GM12878 (cell line): ENCODE measurements around the gene MED4. TPM values are rescaled to one million over a fixed set of nuclear protein-coding genes. Genes with fewer than 3 reads are reported as not detected.

Experiments
- ATAC-seq: fragments of 200-7000 bp; cut with Tn5 transposase; 3 replicates; pipeline ENCODE4 v1.9.1; 2020; ENCODE audit warnings: mild to moderate bottlenecking, moderate library complexity
- BruUV-seq: library from RNA; stranded (reverse); fragments of 400-500 nt; replicated peaks from 2 replicates; lab custom pipeline; 2021; lab: Mats Ljungman, UMichigan
- CTCF ChIA-PET: fragments of 300-600 bp; sonication (Branson Sonifier 250); formaldehyde crosslinking; extraction: SDS; loops from one replicate; lab custom pipeline; 2021; ENCODE audit warnings: inconsistent platforms; lab: Yijun Ruan, JAX
- POLR2A ChIA-PET: fragments of 350-600 bp; formaldehyde crosslinking; extraction: SDS; loops from one replicate; lab custom pipeline; 2021; ENCODE audit warnings: inconsistent platforms; lab: Charles Lee
- RAD21 ChIA-PET: fragments of 300-600 bp; sonication (Branson Sonifier 250); formaldehyde crosslinking; loops from one replicate; lab custom pipeline; 2023; ENCODE audit warnings: antibody characterized with exemption; ENCODE audit not compliant: unreplicated experiment; lab: Charles Lee
- SMC1A ChIA-PET: fragments of 300-600 bp; sonication (Branson Sonifier 250); formaldehyde crosslinking; loops from one replicate; lab custom pipeline; 2023; ENCODE audit not compliant: unreplicated experiment, uncharacterized antibody; lab: Charles Lee
- DNase-seq: peaks from one replicate; pipeline ENCODE4 v3.0.0-alpha.2; 2011; ENCODE audit warnings: low read depth, low spot score
- FAIRE-seq: peaks from 3 replicates; lab custom pipeline; 2011; peaks lifted over from hg19 to GRCh38; lab: Jason Lieb, UNC
- H2AFZ ChIP-seq: 2 replicates; pipeline ENCODE4 v1.6.0; 2011; ENCODE audit warnings: low read depth, low read length, control low read depth; ENCODE audit not compliant: control insufficient read depth
- H3K27ac ChIP-seq: 2 replicates; pipeline ENCODE4 v1.5.1; 2011; ENCODE audit warnings: control low read depth; ENCODE audit not compliant: control insufficient read depth, insufficient read depth
- H3K27me3 ChIP-seq, 2 experiments: replicated peaks in 1 of 2; 2 replicates each; pipeline versions ENCODE4 v1.6.0 to v1.6.1; 2011; ENCODE audit warnings: low read length in 1 of 2; ENCODE audit not compliant: control insufficient read depth in 2 of 2, insufficient read depth in 2 of 2
- H3K36me3 ChIP-seq, 2 experiments: 2 replicates each; pipeline ENCODE4 v1.5.1; 2011; ENCODE audit warnings: low read length in 1 of 2; ENCODE audit not compliant: control insufficient read depth in 2 of 2, insufficient read depth in 2 of 2
- H3K4me1 ChIP-seq: 2 replicates; pipeline ENCODE4 v1.6.1; 2011; ENCODE audit warnings: mild to moderate bottlenecking, low read length, moderate library complexity, mixed read lengths; ENCODE audit not compliant: control insufficient read depth, insufficient read depth
- H3K4me2 ChIP-seq: 2 replicates; pipeline ENCODE4 v1.6.0; 2011; ENCODE audit warnings: control low read depth; ENCODE audit not compliant: control insufficient read depth, insufficient read depth
- H3K4me3 ChIP-seq: fragments of 200-600 bp; sonication (generic); 2 replicates; pipeline ENCODE4 v1.5.1; 2016
- H3K79me2 ChIP-seq: 2 replicates; pipeline ENCODE4 v1.6.0; 2011; ENCODE audit warnings: low read length; ENCODE audit not compliant: control insufficient read depth, insufficient read depth
- H3K9ac ChIP-seq: 2 replicates; pipeline ENCODE4 v1.8.0; 2011; ENCODE audit warnings: low read length, control low read depth, mixed read lengths; ENCODE audit not compliant: control insufficient read depth, insufficient read depth
- H3K9me3 ChIP-seq: replicated peaks from 3 replicates; pipeline ENCODE4 v1.5.1; 2011; ENCODE audit warnings: mild to moderate bottlenecking, low read length; ENCODE audit not compliant: control insufficient read depth, insufficient read depth
- H4K20me1 ChIP-seq: 2 replicates; pipeline ENCODE4 v1.6.0; 2011; ENCODE audit not compliant: control insufficient read depth, insufficient read depth
- E4F1 ChIP-seq: fragments of 450-650 bp; IDR thresholded peaks from 2 replicates; pipeline ENCODE4 v1.6.1; 2018; ENCODE audit warnings: borderline replicate concordance, mild to moderate bottlenecking; ENCODE audit not compliant: partially characterized antibody
- HDGF ChIP-seq: fragments of 450-650 bp; IDR thresholded peaks from 2 replicates; pipeline ENCODE4 v1.6.1; 2016; ENCODE audit warnings: antibody characterized with exemption
- IKZF2 ChIP-seq, 2 experiments: fragments of 450-650 bp; IDR thresholded peaks; 2 replicates each; pipeline ENCODE4 v1.6.1; 2017; ENCODE audit warnings: mild to moderate bottlenecking in 2 of 2, moderate library complexity in 2 of 2
- MLLT1 ChIP-seq: fragments of 450-650 bp; IDR thresholded peaks from 2 replicates; pipeline ENCODE4 v1.6.1; 2016; ENCODE audit warnings: mild to moderate bottlenecking
- MXI1 ChIP-seq: fragments of 150-350 bp; IDR thresholded peaks from 2 replicates; pipeline ENCODE4 v1.6.1; 2011; ENCODE audit warnings: low read depth, mild to moderate bottlenecking, inconsistent platforms, low read length, improper control_type of control experiment
- NFYA ChIP-seq: IDR thresholded peaks from 2 replicates; pipeline ENCODE4 v1.6.1; 2011; ENCODE audit warnings: low read depth, mild to moderate bottlenecking, low read length, improper control_type of control experiment, borderline replicate concordance
- STAT1 ChIP-seq: fragments of 450-650 bp; conservative IDR thresholded peaks from 2 replicates; pipeline ENCODE4 v1.6.1; 2014; ENCODE audit warnings: antibody characterized with exemption, mild to moderate bottlenecking
- ZBTB33 ChIP-seq: fragments of 450-650 bp; IDR thresholded peaks from 2 replicates; pipeline ENCODE4 v1.6.1; 2017; ENCODE audit warnings: mild to moderate bottlenecking
- WGBS: methylation state at CpG from one replicate; pipeline ENCODE4 v1.1.6; 2016; ENCODE audit warnings: low lambda C conversion rate; ENCODE audit not compliant: insufficient replicate concordance, insufficient coverage; ENCODE audit errors: missing lambda C conversion rate; 5-methylcytosine and 5-hydroxymethylcytosine counted together
- in situ Hi-C: fragments of 300-500 bp; cut with MboI; formaldehyde crosslinking; loops from 9 replicates; pipeline ENCODE4 v1.14.3; 2018; ENCODE audit warnings: mixed read lengths
- intact Hi-C: fragments of 100-400 bp; cut with micrococcal nuclease; formaldehyde crosslinking; loops from one replicate; pipeline ENCODE4 v1.14.2; 2022; ENCODE audit not compliant: unreplicated experiment
- polyA plus RNA-seq, 11 experiments: library from polyadenylated mRNA; depleted of rRNA in 4 of 11; unstranded in 6 of 11; stranded (reverse) in 5 of 11; fragments of >200 nt; fragmentation: Nextera tagmentation in 4 of 11; fragmentation: Illumina TruSeq in 1 of 11; extraction: Ambion mirVana in 4 of 11; extraction: Trizol in 1 of 11; gene quantifications; 1 replicate in 1 of 11; 2 replicates in 10 of 11; pipeline versions ENCODE4 v1.2.1 to v1.2.3, GENCODE V29; 2011 to 2016; ENCODE audit warnings: inconsistent platforms in 2 of 11, missing spikeins in 2 of 11, low read depth in 1 of 11
- total RNA-seq, 4 experiments: library from RNA; depleted of rRNA in 3 of 4; stranded (reverse); fragments of >200 nt in 3 of 4; fragmentation: Illumina TruSeq in 1 of 4; extraction: Trizol in 1 of 4; gene quantifications; 2 replicates each; pipeline versions ENCODE4 v1.2.1 to v1.2.3, GENCODE V29; 2013 to 2021

Gene MED4
- total and polyA plus RNA-seq, 10 of the 15 experiments (the other 5 are each of a cell fraction or from before 2014, with no cell fraction given): 31.5 to 117 (median 87.4) TPM

- TF ChIP-seq E4F1 (no peak), MXI1 (no peak)
Observed at GRCh38 chr13:48097793-48098192, 2.9 kb upstream of the MED4 start (continued).

- H3K4me1 ChIP-seq: no peaks in the 10 kb centered on the region
- ChIA-PET CTCF (interaction anchor here (1.9 kb wide), 1 partner anchor 58 kb away, joined by 4 read pairs; no protein-coding TSS in a partner anchor), RAD21 (no interaction called here), POLR2A (no interaction called here), SMC1A (no interaction called here)
- TF ChIP-seq HDGF (no peak), IKZF2 (IDR thresholded peaks at IDR 0.05) (no peak), MLLT1 (no peak), STAT1 (no peak), ZBTB33 (no peak), NFYA (no peak)
- intact Hi-C loops (no loop called here), in situ Hi-C loops (no loop called here)
- peaks cover 32% of the 10 kb centered on the region for H3K79me2 ChIP-seq
- FAIRE-seq (no peak), ATAC-seq (no peak), DNase-seq (no peak)
- H3K4me3 ChIP-seq: no peak overlapping the region
- no peak overlapping the region for H3K4me2 ChIP-seq
- no peaks in the 10 kb centered on the region; the same call in 2 of the 3 replicates for H3K9me3 ChIP-seq
- no peak overlapping the region for H2AFZ ChIP-seq
- no peaks in the 10 kb centered on the region for H3K36me3 ChIP-seq
- H4K20me1 ChIP-seq: no peaks in the 10 kb centered on the region
- H3K27ac ChIP-seq: no peak overlapping the region
- whole genome bisulfite sequencing: 23% methylated on average over 3 of the region's 3 CpGs
- no peak overlapping the region for H3K9ac ChIP-seq
- H3K27me3 ChIP-seq: no peaks in the 10 kb centered on the region; a peak in 1 of 4 replicates
- no TSS peak for BruUV-seq
Observed at GRCh38 chr13:48096670-48097069, 1.8 kb upstream of the MED4 start.
